H1 (cell line): ENCODE measurements around the gene TMEM120B. TPM values are rescaled to one million over a fixed set of nuclear protein-coding genes. Genes with fewer than 3 reads are reported as not detected.

Experiments
- CTCF ChIA-PET: fragments of 300-600 bp; sonication (Branson Sonifier 250); formaldehyde crosslinking; loops from one replicate; lab custom pipeline; 2021; ENCODE audit not compliant: partially characterized antibody; lab: Charles Lee
- POLR2A ChIA-PET: fragments of 300-600 bp; sonication (Branson Sonifier 250); formaldehyde crosslinking; loops from one replicate; lab custom pipeline; 2021; ENCODE audit warnings: inconsistent platforms; ENCODE audit not compliant: partially characterized antibody; lab: Charles Lee
- DNase-seq, 2 experiments: peaks; one replicate each; pipeline versions ENCODE4 v3.0.0 to v3.0.0-alpha.2; 2010 to 2022; ENCODE audit warnings: low spot score in 2 of 2, low read depth in 1 of 2, mixed read lengths in 1 of 2
- FAIRE-seq: peaks from 2 replicates; lab custom pipeline; 2011; peaks lifted over from hg19 to GRCh38; lab: Jason Lieb, UNC
- H2AFZ ChIP-seq: 2 replicates; pipeline ENCODE4 v1.8.1; 2012; ENCODE audit warnings: low read length, inconsistent platforms
- H2AK5ac ChIP-seq: 2 replicates; pipeline ENCODE4 v1.6.1; 2013; ENCODE audit warnings: low read depth, low read length
- H2BK120ac ChIP-seq: replicated peaks from 2 replicates; pipeline ENCODE3; 2013; ENCODE audit warnings: low read depth, low read length, inconsistent platforms
- H2BK12ac ChIP-seq: 2 replicates; pipeline ENCODE4 v1.6.1; 2013; ENCODE audit warnings: low read depth, low read length
- H2BK15ac ChIP-seq: 2 replicates; pipeline ENCODE4 v1.6.1; 2013; ENCODE audit warnings: low read length
- H2BK20ac ChIP-seq: 2 replicates; pipeline ENCODE4 v1.6.1; 2013; ENCODE audit warnings: low read length
- H2BK5ac ChIP-seq: 2 replicates; pipeline ENCODE4 v1.6.1; 2013; ENCODE audit warnings: low read depth, low read length
- H3K14ac ChIP-seq: 2 replicates; pipeline ENCODE4 v1.6.1; 2013; ENCODE audit warnings: inconsistent platforms; ENCODE audit not compliant: insufficient read length
- H3K18ac ChIP-seq: 2 replicates; pipeline ENCODE4 v1.6.1; 2013; ENCODE audit warnings: low read length; ENCODE audit errors: extremely low read depth
- H3K23ac ChIP-seq: 2 replicates; pipeline ENCODE4 v1.6.1; 2013; ENCODE audit warnings: inconsistent platforms; ENCODE audit not compliant: insufficient read length
- H3K23me2 ChIP-seq: 2 replicates; pipeline ENCODE4 v1.6.1; 2013; ENCODE audit warnings: low read depth, low read length
- H3K27ac ChIP-seq: 2 replicates; pipeline ENCODE4 v1.6.1; 2011; ENCODE audit warnings: low read depth, low read length, inconsistent platforms
- H3K27me3 ChIP-seq, 4 experiments: replicated peaks in 1 of 4; 1 replicate in 1 of 4; 2 replicates in 3 of 4; pipeline versions ENCODE4 v1.6.1 to v1.8.1; 2011 to 2013; ENCODE audit warnings: low read length in 3 of 4, mild to moderate bottlenecking in 3 of 4, inconsistent platforms in 2 of 4, mixed read lengths in 2 of 4, moderate library complexity in 1 of 4; ENCODE audit not compliant: control insufficient read depth in 3 of 4, insufficient read depth in 3 of 4; ENCODE audit errors: extremely low read depth in 1 of 4
- H3K36me3 ChIP-seq, 4 experiments: 2 replicates each; pipeline versions ENCODE4 v1.6.1 to v1.8.1; 2011 to 2013; ENCODE audit warnings: mild to moderate bottlenecking in 4 of 4, low read length in 3 of 4, moderate library complexity in 2 of 4, control low read depth in 1 of 4, inconsistent platforms in 1 of 4; ENCODE audit not compliant: insufficient read depth in 4 of 4, control insufficient read depth in 2 of 4
- H3K4ac ChIP-seq: replicated peaks from 2 replicates; pipeline ENCODE3; 2013; ENCODE audit warnings: low read length, low read depth, mixed read lengths, inconsistent platforms; ENCODE audit not compliant: insufficient read length
- H3K4me1 ChIP-seq, 4 experiments: replicated peaks in 1 of 4; 1 replicate in 1 of 4; 2 replicates in 3 of 4; pipeline versions ENCODE4 v1.6.1 to v1.8.1; 2011 to 2013; ENCODE audit warnings: low read length in 3 of 4, inconsistent platforms in 2 of 4, mixed read lengths in 1 of 4; ENCODE audit not compliant: insufficient read depth in 4 of 4, control insufficient read depth in 3 of 4
- H3K4me2 ChIP-seq, 2 experiments: 2 replicates each; pipeline versions ENCODE4 v1.6.1 to v1.8.1; 2011 to 2013; ENCODE audit warnings: low read depth in 2 of 2, low read length in 2 of 2, control low read depth in 1 of 2, inconsistent platforms in 1 of 2, mild to moderate bottlenecking in 1 of 2; ENCODE audit not compliant: insufficient read depth in 1 of 2
- H3K4me3 ChIP-seq, 4 experiments: fragments of 200-600, 300-600 bp in 1 of 4; sonication (generic), shearing (Covaris generic), sonication (Bioruptor Twin) in 1 of 4; 2 replicates each; pipeline versions ENCODE4 v1.5.1 to v1.8.1; 2011 to 2016; ENCODE audit warnings: low read length in 4 of 4, low read depth in 3 of 4, control low read depth in 2 of 4, inconsistent platforms in 2 of 4, mild to moderate bottlenecking in 2 of 4, mixed read lengths in 1 of 4, moderate library complexity in 1 of 4; ENCODE audit not compliant: insufficient read depth in 2 of 4; ENCODE audit errors: extremely low read depth in 1 of 4
- H3K56ac ChIP-seq: replicated peaks from 2 replicates; pipeline ENCODE3; 2013; ENCODE audit warnings: low read depth, mild to moderate bottlenecking, mixed read lengths, low read length, inconsistent platforms; ENCODE audit not compliant: insufficient read length
- H3K79me1 ChIP-seq: 2 replicates; pipeline ENCODE4 v1.6.1; 2013; ENCODE audit warnings: low read depth, low read length, control low read depth
- H3K79me2 ChIP-seq, 2 experiments: 2 replicates each; pipeline versions ENCODE4 v1.6.1 to v1.8.1; 2012 to 2013; ENCODE audit warnings: low read length in 2 of 2, mild to moderate bottlenecking in 2 of 2, inconsistent platforms in 1 of 2; ENCODE audit not compliant: insufficient read depth in 2 of 2, control insufficient read depth in 1 of 2
- H3K9ac ChIP-seq, 4 experiments: replicated peaks in 1 of 4; 1 replicate in 1 of 4; 2 replicates in 3 of 4; pipeline versions ENCODE4 v1.6.1 to v1.8.1; 2011 to 2013; ENCODE audit warnings: low read depth in 3 of 4, low read length in 3 of 4, control low read depth in 2 of 4, mild to moderate bottlenecking in 2 of 4, moderate library complexity in 2 of 4, inconsistent platforms in 1 of 4; ENCODE audit errors: extremely low read depth in 1 of 4
- H3K9me3 ChIP-seq, 2 experiments: 2 replicates each; pipeline versions ENCODE4 v1.6.1 to v1.8.1; 2012 to 2013; ENCODE audit warnings: mild to moderate bottlenecking in 2 of 2, moderate library complexity in 2 of 2, control low read depth in 1 of 2, inconsistent platforms in 1 of 2, low read depth in 1 of 2, low read length in 1 of 2, mixed read lengths in 1 of 2; ENCODE audit not compliant: insufficient read depth in 2 of 2
- H4K20me1 ChIP-seq, 2 experiments: replicated peaks in 1 of 2; 2 replicates each; pipeline versions ENCODE3 to v1.8.1; 2011 to 2013; ENCODE audit warnings: inconsistent platforms in 2 of 2, low read length in 2 of 2, mild to moderate bottlenecking in 1 of 2; ENCODE audit not compliant: insufficient read depth in 2 of 2, control insufficient read depth in 1 of 2
- H4K5ac ChIP-seq: 2 replicates; pipeline ENCODE4 v1.6.1; 2013; ENCODE audit warnings: low read length, low read depth, mixed read lengths, inconsistent platforms; ENCODE audit not compliant: insufficient read length
- H4K8ac ChIP-seq: 2 replicates; pipeline ENCODE4 v1.8.0; 2013; ENCODE audit warnings: mild to moderate bottlenecking, moderate library complexity, low read length, inconsistent platforms; ENCODE audit not compliant: insufficient read depth; ENCODE audit errors: extremely low read depth
- H4K91ac ChIP-seq: replicated peaks from 2 replicates; pipeline ENCODE3; 2013; ENCODE audit warnings: low read length, mixed read lengths, inconsistent platforms; ENCODE audit not compliant: insufficient read length
- ASH2L ChIP-seq: fragments of 200-600, 300-600 bp; sonication (generic); IDR thresholded peaks from one replicate; pipeline ENCODE4 v1.7.1; 2017; ENCODE audit warnings: low read length
- CHD1 ChIP-seq: IDR thresholded peaks from 2 replicates; pipeline ENCODE4 v1.6.1; 2012; ENCODE audit warnings: low read depth, low read length, improper control_type of control experiment
- CREB1 ChIP-seq: IDR thresholded peaks from 2 replicates; pipeline ENCODE4 v1.6.1; 2012; ENCODE audit warnings: inconsistent platforms
- CTCF ChIP-seq, 3 experiments: IDR thresholded peaks; 1 replicate in 2 of 3; 2 replicates in 1 of 3; pipeline versions ENCODE4 v1.5.1 to v1.6.1; 2011; ENCODE audit warnings: low read length in 3 of 3, mild to moderate bottlenecking in 3 of 3, inconsistent platforms in 2 of 3, low read depth in 1 of 3, moderate library complexity in 1 of 3; ENCODE audit not compliant: insufficient read depth in 1 of 3; ENCODE audit errors: control extremely low read depth in 1 of 3
- EZH2 ChIP-seq: fragments of 200-600 bp; sonication (generic); IDR thresholded peaks from 2 replicates; pipeline ENCODE4 v1.7.1; 2012; ENCODE audit warnings: low read depth, mild to moderate bottlenecking, moderate library complexity, low read length, inconsistent platforms; ENCODE audit not compliant: severe bottlenecking
- HDAC6 ChIP-seq: IDR thresholded peaks from one replicate; pipeline ENCODE4 v1.7.1; 2012; ENCODE audit warnings: low read depth, mild to moderate bottlenecking, inconsistent platforms, low read length, moderate library complexity
- RAD21 ChIP-seq, 2 experiments: IDR thresholded peaks in 1 of 2; conservative IDR thresholded peaks in 1 of 2; 2 replicates each; pipeline ENCODE4 v1.6.1; 2011; ENCODE audit warnings: low read depth in 2 of 2, low read length in 2 of 2, improper control_type of control experiment in 1 of 2, inconsistent platforms in 1 of 2, mild to moderate bottlenecking in 1 of 2, moderate library complexity in 1 of 2
- RFX5 ChIP-seq: IDR thresholded peaks from 2 replicates; pipeline ENCODE4 v1.6.1; 2011; ENCODE audit warnings: low read depth, low read length, improper control_type of control experiment, borderline replicate concordance
- SAP30 ChIP-seq: fragments of 300-600 bp; sonication (generic); IDR thresholded peaks from 2 replicates; pipeline ENCODE4 v1.7.1; 2012; ENCODE audit warnings: low read length, moderate library complexity, mild to moderate bottlenecking, inconsistent platforms; ENCODE audit not compliant: insufficient read depth, insufficient replicate concordance
- SIN3A ChIP-seq, 2 experiments: IDR thresholded peaks in 1 of 2; conservative IDR thresholded peaks in 1 of 2; 2 replicates each; pipeline ENCODE4 v1.6.1; 2011 to 2012; ENCODE audit warnings: low read length in 2 of 2, improper control_type of control experiment in 1 of 2, low read depth in 1 of 2, mild to moderate bottlenecking in 1 of 2
- SIRT6 ChIP-seq: IDR thresholded peaks from one replicate; pipeline ENCODE4 v1.7.1; 2012; ENCODE audit warnings: low read length, inconsistent platforms
- WGBS, 2 experiments: shearing (Covaris generic) in 1 of 2; methylation state at CpG; one replicate each; pipeline versions ENCODE4 v1.1.6 to v1.1.7; 2013 to 2015; ENCODE audit warnings: low lambda C conversion rate in 2 of 2, mixed read lengths in 2 of 2, inconsistent platforms in 1 of 2, low coverage in 1 of 2, missing lambda C conversion rate in 1 of 2; ENCODE audit not compliant: insufficient replicate concordance in 2 of 2, insufficient coverage in 1 of 2, insufficient read length in 1 of 2; ENCODE audit errors: extremely low coverage in 1 of 2, missing lambda C conversion rate in 1 of 2; 5-methylcytosine and 5-hydroxymethylcytosine counted together
- polyA plus RNA-seq, 7 experiments: library from polyadenylated mRNA; depleted of rRNA in 3 of 7; stranded (reverse) in 5 of 7; unstranded in 2 of 7; fragments of >200 nt in 5 of 7; fragments of 200-250 nt in 2 of 7; gene quantifications; 1 replicate in 5 of 7; 2 replicates in 1 of 7; 4 replicates in 1 of 7; pipeline versions ENCODE4 v1.2.1 to v1.2.3, GENCODE V29; 2011 to 2013; ENCODE audit warnings: missing spikeins in 2 of 7, mixed read lengths in 2 of 7
- total RNA-seq: library from RNA; stranded (reverse); fragmentation: NEBNext Ultra II Directional; extraction: Animal tissue kit (Norgen Biotek cat#: 25700); gene quantifications from 2 replicates; pipeline ENCODE4 v1.2.1, GENCODE V29; 2021

The TMEM120B gene
- total and polyA plus RNA-seq, 2 of the 8 experiments (the other 6 are each of a cell fraction or from before 2014, with no cell fraction given): 22.0 to 29.1 TPM

DNA sequence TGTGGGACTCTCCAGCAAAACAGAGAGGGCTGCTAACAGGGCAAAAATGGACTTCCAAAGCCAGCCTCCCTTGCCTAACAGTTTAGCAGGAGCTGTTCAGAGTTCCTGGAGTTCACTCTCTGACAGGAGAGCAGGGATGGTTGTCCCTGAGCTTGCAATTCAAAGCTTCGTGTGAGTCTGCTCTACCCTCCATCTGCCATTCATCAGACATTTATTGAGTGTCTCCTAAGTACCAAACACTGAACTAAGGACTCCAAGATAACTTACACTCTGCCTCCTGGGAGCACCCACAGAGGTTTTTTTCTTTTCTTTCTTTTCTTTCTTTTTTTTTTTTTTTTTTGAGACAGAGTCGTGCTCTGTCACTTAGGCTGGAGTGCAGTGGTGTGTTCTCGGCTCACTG lies 52.3 kb downstream of the TMEM120B start:
- Histone ChIP-seq H3K18ac (no peak overlapping the region), H2AK5ac (no peak overlapping the region), H3K4me3 (no peak overlapping the region), H2BK15ac (no peak overlapping the region), H3K79me1 (no peaks in the 10 kb centered on the region; the same call in 1 of the 2 replicates), H3K14ac (no peak overlapping the region), H4K8ac (no peak overlapping the region), H3K36me3 (peaks cover 0 to 11% (median 3%) of the 10 kb centered on the region in 4 experiments; a peak in 5 of 8 replicates), H3K4me1 (no peaks in the 10 kb centered on the region; a peak in 2 of 7 replicates), H3K4me2 (no peak overlapping the region), H3K23ac (no peak overlapping the region), H3K9ac (no peak overlapping the region), H3K27me3 (no peaks in the 10 kb centered on the region), H2AFZ (no peak overlapping the region), H4K5ac (no peak overlapping the region), H3K23me2 (no peaks in the 10 kb centered on the region), H3K27ac (no peak overlapping the region), H4K20me1 (peaks cover 0 to 5% of the 10 kb centered on the region in 2 experiments), H4K91ac (no peak overlapping the region), H3K9me3 (no peaks in the 10 kb centered on the region), H2BK20ac (no peak overlapping the region), H3K79me2 (no peaks in the 10 kb centered on the region), H2BK5ac (no peak overlapping the region), H2BK12ac (no peak overlapping the region), H3K56ac (no peak overlapping the region), H2BK120ac (no peak overlapping the region), H3K4ac (no peak overlapping the region)
- ChIA-PET POLR2A (interaction anchor here (1.8 kb wide), 1 partner anchor 30 kb away, joined by 5 read pairs; the partner anchor contains the start of gene RHOF), CTCF (interaction anchor here (0.8 to 5.6 kb wide), 9 partner anchors 9 to 264 kb away, joined by 3 to 24 read pairs (median 5); partner anchors contain the start of genes RHOF and TMEM120B)
- DNase-seq (no peak), FAIRE-seq (no peak)
- 88% methylated on average over 1 of the region's 3 CpGs; no CpG with 5 or more reads in 1 of the 2 experiments for WGBS, 2 experiments
- TF ChIP-seq EZH2 (no peak), RAD21 (IDR thresholded peaks at IDR 0.05 in 1 of 2, conservative IDR thresholded peaks at IDR 0.05 in 1 of 2; ENCODE audit: low read depth in 2 of 2, low read length in 2 of 2) (no peak), ASH2L (no peak), SAP30 (no peak), HDAC6 (no peak), SIRT6 (no peak), CTCF (IDR thresholded peaks at IDR 0.05; ENCODE audit: control extremely low read depth in 1 of 3, insufficient read depth in 1 of 3, low read depth in 1 of 3, low read length in 3 of 3) (no peak), CHD1 (no peak), RFX5 (no peak), SIN3A (conservative IDR thresholded peaks at IDR 0.05 in 1 of 2, IDR thresholded peaks at IDR 0.05 in 1 of 2; ENCODE audit: low read depth in 1 of 2, low read length in 2 of 2) (no peak), CREB1 (no peak)
